Measurements from ENCODE around the gene CUEDC1.

DNA sequence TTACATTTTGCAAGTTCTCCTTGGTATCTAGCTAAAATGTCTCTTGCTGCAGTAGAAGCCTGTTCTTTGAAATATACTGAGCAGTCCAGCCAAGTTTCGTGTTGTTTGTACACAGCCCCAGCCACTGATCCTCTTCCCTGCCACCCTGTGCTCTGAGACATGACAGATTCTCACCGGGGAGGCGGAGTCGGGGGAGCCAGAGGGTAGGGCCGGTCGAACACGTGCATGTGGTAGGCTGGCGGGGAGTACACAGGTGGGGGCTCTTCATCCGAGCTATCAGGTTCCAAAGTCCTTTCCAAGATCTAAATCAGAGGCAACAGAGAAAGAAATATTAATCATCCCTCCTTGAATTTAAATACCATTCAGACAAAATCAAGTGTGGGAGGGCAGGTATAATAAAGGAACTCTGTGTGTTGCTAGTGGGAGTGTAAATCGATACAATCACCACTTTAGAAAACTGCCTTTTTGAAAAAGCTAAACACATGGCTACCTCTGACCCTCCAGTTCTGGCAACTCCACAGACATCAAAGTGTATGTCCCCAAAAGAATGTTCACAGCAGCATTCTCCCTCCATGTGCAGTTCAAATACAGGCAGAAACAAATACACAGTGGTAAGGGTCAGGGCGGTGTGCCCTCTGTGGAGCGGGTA, 75.7 kb downstream of the CUEDC1 start:
- TF ChIP-seq CTCF (IDR thresholded peaks at IDR 0.05; ENCODE audit: insufficient read depth, low read length) (no peak), POLR2AphosphoS5 (IDR thresholded peaks at IDR 0.05; ENCODE audit: low read depth) (no peak), REST (IDR thresholded peaks at IDR 0.05; ENCODE audit: insufficient replicate concordance, low read depth) (no peak), SPI1 (IDR thresholded peaks at IDR 0.05; ENCODE audit: borderline replicate concordance, low read depth) (no peak), GABPA (IDR thresholded peaks at IDR 0.05; ENCODE audit: low read depth) (no peak)

Data from HL-60 (cell line).